ENCODE measurements around the gene ZCCHC24.

GRCh38 chr10:79452174-79452611, 6.8 kb upstream of the ZCCHC24 start:
- no peak for TF ChIP-seq CTCF (IDR thresholded peaks at IDR 0.05; ENCODE audit: low read depth, low read length, missing input control)
- TF ChIP-seq REST (IDR thresholded peaks at IDR 0.05): no peak
- TF ChIP-seq EGR1 (IDR thresholded peaks at IDR 0.05; ENCODE audit: low read depth in 2 of 2): no peak
- TF ChIP-seq JUND (IDR thresholded peaks at IDR 0.05): no peak
- TF ChIP-seq HNF4A (conservative IDR thresholded peaks at IDR 0.05): no peak
- no peak for TF ChIP-seq GABPA (IDR thresholded peaks at IDR 0.05 in 1 of 2, conservative IDR thresholded peaks at IDR 0.05 in 1 of 2)
- no peak for TF ChIP-seq MAX (IDR thresholded peaks at IDR 0.05)
- no peak for TF ChIP-seq HNF4G (IDR thresholded peaks at IDR 0.05)
- no peak for TF ChIP-seq ZBTB33 (IDR thresholded peaks at IDR 0.05)
- TF ChIP-seq ATF3 (IDR thresholded peaks at IDR 0.05): no peak
- TF ChIP-seq TAF1 (conservative IDR thresholded peaks at IDR 0.05): no peak
- TF ChIP-seq SP1 (IDR thresholded peaks at IDR 0.05): no peak
- no peak for TF ChIP-seq RXRA (IDR thresholded peaks at IDR 0.05)

Data from liver (tissue), 3 donors.